Type B pancreatic cell (in vitro differentiated cells): ENCODE results near the gene LIMK2. TPM values are rescaled to one million over a fixed set of nuclear protein-coding genes. Genes with fewer than 3 reads are reported as not detected.
A peak's percentile ranks its signal among the peaks of the same experiment; 100 is the strongest.

Source experiments
- DNase-seq: peaks from one replicate; pipeline ENCODE4 v3.0.0; 2021; ENCODE audit warnings: mixed read lengths; ENCODE audit not compliant: unreplicated experiment; ENCODE audit errors: extremely low spot score
- H3K27ac Mint-ChIP-seq: 2 replicates; pipeline ENCODE4 v1.8.0; 2021; ENCODE audit warnings: mild to moderate bottlenecking, mixed read lengths
- H3K27me3 Mint-ChIP-seq: 2 replicates; pipeline ENCODE4 v1.8.0; 2021; ENCODE audit warnings: mixed read lengths
- H3K36me3 Mint-ChIP-seq: 2 replicates; pipeline ENCODE4 v1.8.0; 2021; ENCODE audit warnings: mixed read lengths
- H3K4me1 Mint-ChIP-seq: one replicate; pipeline ENCODE4 v1.8.0; 2021; ENCODE audit warnings: mixed read lengths; ENCODE audit not compliant: unreplicated experiment
- H3K4me3 Mint-ChIP-seq: 2 replicates; pipeline ENCODE4 v1.8.0; 2021; ENCODE audit warnings: mild to moderate bottlenecking, mixed read lengths
- H3K9me3 Mint-ChIP-seq: 2 replicates; pipeline ENCODE4 v1.8.0; 2021; ENCODE audit warnings: mixed read lengths
- total RNA-seq: library from RNA; stranded (reverse); gene quantifications from 2 replicates; pipeline ENCODE4 v1.2.1, GENCODE V29; 2021; ENCODE audit warnings: low replicate concordance
- TF ChIP-seq, protein P1 (sequence below): fragments of 200-600 bp; sonication (generic); conservative IDR thresholded peaks from 2 replicates; pipeline ENCODE4 v1.5.0; 2021; ENCODE audit warnings: antibody characterized with exemption, mild to moderate bottlenecking

LIMK2 gene
- total RNA-seq, 1 donor from 2014 or later = 46.6 TPM

DNA sequence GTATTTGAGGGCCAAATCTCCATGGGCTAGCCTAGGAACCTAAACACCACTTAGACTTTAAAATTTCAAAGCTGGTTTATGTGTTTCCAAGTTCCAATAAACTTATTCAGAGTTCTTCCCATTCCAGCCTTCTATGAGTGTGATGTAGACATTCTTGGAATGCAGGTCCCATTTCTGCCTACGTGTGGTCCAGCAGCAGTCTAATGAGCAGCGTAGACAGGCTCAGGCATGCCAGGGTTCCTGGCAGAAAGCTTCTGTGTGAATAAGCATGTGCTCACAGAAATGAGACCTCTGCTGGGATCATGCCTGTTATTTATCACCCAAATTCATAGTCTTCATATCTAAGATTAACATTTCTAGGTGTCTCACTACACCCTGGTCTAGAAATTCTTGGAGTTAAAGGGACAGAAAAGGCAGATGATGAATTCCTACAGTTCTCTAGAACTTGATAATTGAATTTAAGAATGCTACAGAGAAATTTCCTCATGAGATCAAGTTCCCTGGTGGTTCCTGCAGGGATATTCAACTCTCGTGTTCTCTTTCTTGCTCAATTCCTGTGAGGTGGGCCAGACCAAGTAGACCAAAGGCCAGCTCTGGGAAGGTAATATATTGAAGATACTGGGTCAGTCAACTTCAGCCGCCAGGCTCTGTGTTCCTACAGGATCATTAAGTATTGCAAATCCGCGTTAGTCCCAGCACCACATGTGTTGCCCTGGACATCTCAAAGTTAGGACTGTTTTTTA is 34.5 kb upstream of the LIMK2 start:
- TF ChIP-seq, protein P1, sequence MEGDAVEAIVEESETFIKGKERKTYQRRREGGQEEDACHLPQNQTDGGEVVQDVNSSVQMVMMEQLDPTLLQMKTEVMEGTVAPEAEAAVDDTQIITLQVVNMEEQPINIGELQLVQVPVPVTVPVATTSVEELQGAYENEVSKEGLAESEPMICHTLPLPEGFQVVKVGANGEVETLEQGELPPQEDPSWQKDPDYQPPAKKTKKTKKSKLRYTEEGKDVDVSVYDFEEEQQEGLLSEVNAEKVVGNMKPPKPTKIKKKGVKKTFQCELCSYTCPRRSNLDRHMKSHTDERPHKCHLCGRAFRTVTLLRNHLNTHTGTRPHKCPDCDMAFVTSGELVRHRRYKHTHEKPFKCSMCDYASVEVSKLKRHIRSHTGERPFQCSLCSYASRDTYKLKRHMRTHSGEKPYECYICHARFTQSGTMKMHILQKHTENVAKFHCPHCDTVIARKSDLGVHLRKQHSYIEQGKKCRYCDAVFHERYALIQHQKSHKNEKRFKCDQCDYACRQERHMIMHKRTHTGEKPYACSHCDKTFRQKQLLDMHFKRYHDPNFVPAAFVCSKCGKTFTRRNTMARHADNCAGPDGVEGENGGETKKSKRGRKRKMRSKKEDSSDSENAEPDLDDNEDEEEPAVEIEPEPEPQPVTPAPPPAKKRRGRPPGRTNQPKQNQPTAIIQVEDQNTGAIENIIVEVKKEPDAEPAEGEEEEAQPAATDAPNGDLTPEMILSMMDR = no peak
- no peak for DNase-seq
- Mint-ChIP-seq H3K27me3 (no peaks in the 10 kb centered on the region), H3K4me3 (no peak overlapping the region), H3K4me1 (peaks cover 31% of the 10 kb centered on the region), H3K36me3 (peaks cover 29% of the 10 kb centered on the region), H3K27ac (peak overlapping the region; percentile 51), H3K9me3 (no peaks in the 10 kb centered on the region)

DNA sequence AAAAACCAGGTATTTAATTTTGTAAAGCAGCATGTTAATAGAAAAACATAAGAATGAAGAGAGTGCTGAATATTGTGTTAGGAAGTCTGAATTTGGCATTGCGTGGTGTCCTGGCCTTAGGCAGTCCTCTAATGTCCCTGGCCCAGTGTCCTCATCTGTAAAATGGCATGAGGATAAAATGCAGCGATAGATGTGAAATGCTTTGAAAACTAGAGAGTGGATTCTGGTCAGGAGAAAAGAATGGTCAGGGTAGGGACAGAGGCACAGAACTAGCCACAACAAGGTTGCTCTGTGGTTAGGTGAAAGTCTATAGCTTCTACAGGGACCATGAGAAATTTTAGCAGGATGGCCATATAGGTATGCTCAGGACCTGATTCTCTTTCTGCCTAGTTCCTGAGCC is 33.2 kb upstream of the LIMK2 start:
- no peak for DNase-seq
- H3K27me3 Mint-ChIP-seq = no peaks in the 10 kb centered on the region
- no peaks in the 10 kb centered on the region for H3K9me3 Mint-ChIP-seq
- H3K27ac Mint-ChIP-seq = no peak overlapping the region
- no peak overlapping the region for H3K4me3 Mint-ChIP-seq
- peaks cover 19% of the 10 kb centered on the region for H3K4me1 Mint-ChIP-seq
- peaks cover 23% of the 10 kb centered on the region for H3K36me3 Mint-ChIP-seq
- TF ChIP-seq, protein P1 = no peak

DNA sequence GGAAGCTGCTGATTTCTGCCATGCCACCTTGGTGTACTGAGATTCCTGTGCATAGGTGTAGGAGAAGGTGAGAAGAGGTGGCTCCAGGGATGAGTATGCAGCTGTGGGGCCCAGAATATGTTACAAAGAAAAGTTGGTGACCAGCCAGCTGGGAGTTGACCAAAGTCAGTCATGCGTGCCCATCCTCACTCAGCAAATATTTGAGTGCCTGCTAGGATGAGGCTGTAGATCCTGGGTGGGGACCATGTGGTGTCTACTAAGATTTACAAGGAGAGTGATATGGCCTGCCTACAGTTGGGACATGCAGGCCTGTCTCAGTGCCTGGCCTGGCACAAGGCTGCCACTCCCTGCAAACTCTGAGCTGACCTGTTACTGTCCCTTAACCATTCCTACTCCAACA is 32.8 kb upstream of the LIMK2 start:
- peaks cover 19% of the 10 kb centered on the region for H3K4me1 Mint-ChIP-seq
- no peaks in the 10 kb centered on the region for H3K9me3 Mint-ChIP-seq
- no peak for DNase-seq
- TF ChIP-seq, protein P1 = no peak
- peaks cover 21% of the 10 kb centered on the region for H3K36me3 Mint-ChIP-seq
- no peaks in the 10 kb centered on the region for H3K27me3 Mint-ChIP-seq
- H3K4me3 Mint-ChIP-seq = no peak overlapping the region
- H3K27ac Mint-ChIP-seq = peak overlapping the region; percentile 34

DNA sequence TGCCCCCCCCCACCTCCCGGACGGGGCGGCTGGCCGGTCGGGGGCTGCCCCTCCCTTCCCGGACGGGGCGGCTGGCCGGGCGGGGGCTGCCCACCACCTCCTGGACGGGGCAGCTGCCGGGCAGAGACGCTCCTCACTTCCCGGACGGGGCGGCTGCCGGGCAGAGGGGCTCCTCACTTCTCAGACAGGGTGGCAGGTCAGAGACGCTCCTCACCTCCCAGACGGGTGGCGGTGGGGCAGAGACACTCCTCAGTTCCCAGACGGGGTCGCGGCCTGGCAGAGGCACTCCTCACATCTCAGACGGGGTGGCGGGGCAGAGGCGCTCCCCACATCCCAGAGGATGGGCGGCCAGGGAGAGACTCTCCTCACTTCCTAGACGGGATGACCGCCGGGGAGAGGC is 28.1 kb upstream of the LIMK2 start:
- no peaks in the 10 kb centered on the region for H3K9me3 Mint-ChIP-seq
- peaks cover 14% of the 10 kb centered on the region for H3K36me3 Mint-ChIP-seq
- H3K27me3 Mint-ChIP-seq = no peaks in the 10 kb centered on the region
- H3K4me1 Mint-ChIP-seq = peaks cover 3% of the 10 kb centered on the region
- H3K4me3 Mint-ChIP-seq = no peak overlapping the region
- H3K27ac Mint-ChIP-seq = no peak overlapping the region
- TF ChIP-seq, protein P1 = no peak
- DNase-seq = no peak

DNA sequence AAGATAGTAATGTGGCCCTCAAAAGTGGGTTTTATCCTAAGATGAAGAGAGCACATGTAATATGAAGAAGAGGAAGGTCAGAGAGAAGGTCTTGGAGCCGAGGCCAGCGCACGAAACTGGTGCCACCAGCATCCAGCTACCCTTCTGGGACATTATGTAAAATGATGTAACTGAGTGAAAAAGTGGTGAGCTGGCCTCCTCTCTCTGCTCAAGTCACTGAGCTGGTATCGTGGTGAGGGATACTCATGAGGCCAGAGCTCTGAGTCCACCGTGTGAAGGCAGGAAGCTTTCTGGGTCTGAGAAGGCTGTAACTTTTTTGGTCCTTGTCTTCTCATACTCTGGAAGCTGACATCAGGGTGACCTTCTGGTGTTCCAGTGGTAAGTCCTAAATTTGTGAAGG is 27.0 kb upstream of the LIMK2 start:
- Mint-ChIP-seq H3K27ac (no peak overlapping the region), H3K4me1 (no peaks in the 10 kb centered on the region)

More for the DNA sequence above, 27.0 kb upstream of the LIMK2 start:
- DNase-seq = no peak
- Mint-ChIP-seq H3K27me3 (no peaks in the 10 kb centered on the region), H3K9me3 (no peaks in the 10 kb centered on the region), H3K36me3 (peaks cover 14% of the 10 kb centered on the region), H3K4me3 (no peak overlapping the region)
- TF ChIP-seq, protein P1 = no peak
